GM21381 (cell line): ENCODE measurements around the gene TPCN1.

Experiments used
- ATAC-seq: cut with Tn5 transposase; IDR thresholded peaks from one replicate; pipeline ENCODE4 v1.9.1; 2021; ENCODE audit warnings: mild to moderate bottlenecking, moderate library complexity; ENCODE audit not compliant: unreplicated experiment

TPCN1 gene

DNA sequence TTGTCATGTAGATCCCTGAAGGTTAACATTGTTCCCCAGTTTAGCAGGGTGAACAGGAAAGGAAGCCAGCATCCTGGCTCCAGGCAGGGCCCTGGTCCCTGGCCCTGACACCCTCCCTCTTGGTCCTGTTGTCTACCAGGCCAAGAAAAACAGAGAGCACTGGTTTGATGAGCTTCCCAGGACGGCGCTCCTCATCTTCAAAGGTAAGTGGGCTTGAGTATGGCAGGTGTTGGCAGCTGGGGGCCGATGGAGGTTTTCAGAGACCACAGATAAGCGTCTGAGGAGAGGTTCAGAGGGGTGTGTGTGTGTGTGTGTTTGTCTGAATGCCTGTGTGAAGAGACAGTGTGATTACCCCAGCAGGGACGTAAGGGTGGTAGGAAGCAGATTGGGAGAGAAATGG lies 57.4 kb downstream of the TPCN1 start:
- ATAC-seq, result no peak

DNA sequence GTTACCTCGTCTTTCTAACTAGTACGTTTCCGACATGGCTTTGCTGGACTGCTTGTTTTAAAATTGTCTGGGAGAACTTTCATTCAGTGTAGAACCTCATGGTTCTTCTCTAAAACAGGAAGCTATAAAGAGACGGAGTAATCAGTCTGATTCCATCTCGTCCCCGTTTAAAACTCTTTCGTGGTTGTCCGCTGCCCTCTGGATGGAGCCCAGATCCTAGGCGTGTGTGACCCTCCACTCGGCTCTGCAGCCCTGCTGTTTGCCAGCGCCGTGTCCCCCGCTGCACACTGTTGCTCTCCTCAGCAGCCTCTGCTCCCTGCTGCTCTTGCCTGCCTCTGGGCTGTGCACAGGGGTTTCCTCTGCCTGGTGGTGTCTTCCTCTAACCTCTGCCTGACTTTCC lies 63.5 kb downstream of the TPCN1 start:
- no peak for ATAC-seq

DNA sequence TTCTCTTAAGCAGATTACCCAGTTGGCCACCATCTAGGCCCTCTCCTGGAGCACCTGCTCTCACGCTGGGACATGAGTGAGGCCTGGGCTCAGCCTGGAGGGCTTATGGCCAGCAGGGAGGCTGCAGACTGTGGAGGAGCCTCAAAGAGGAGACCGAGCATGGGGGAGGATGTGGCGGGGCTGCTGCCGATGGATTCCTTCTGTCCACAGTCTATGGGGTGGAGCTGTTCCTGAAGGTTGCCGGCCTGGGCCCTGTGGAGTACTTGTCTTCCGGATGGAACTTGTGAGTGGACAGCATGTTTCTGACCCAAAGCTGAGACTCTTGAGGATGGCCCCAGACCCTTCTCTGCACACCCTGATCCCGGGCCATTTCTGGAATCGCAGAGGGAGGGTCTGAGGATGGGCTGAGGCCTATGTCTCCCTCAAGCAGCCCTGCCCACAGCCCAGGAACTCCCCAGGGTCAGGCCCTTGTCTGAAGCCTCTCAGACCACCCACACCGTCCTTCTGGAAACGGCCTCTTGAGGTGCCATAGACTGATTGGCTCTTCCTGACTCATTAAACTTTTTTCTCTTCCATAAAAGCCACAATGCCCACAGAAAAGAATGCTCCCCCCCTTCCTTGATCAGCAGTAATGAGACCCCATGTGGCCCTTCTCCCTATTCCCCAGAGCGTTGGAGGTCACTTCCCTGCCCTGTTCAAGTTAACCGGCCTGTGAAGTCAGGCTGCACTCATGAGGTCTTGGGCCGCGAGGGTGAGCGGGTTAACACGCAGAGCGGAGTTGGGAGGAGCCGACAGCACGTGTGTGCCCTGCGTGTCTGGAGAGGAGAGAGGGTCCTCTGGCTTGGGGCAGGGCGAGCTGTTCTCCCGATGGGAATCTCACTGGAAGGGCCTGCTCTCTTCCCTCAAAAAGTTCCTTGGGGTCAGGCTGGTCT lies 64.7 kb downstream of the TPCN1 start:
- ATAC-seq, result no peak

DNA sequence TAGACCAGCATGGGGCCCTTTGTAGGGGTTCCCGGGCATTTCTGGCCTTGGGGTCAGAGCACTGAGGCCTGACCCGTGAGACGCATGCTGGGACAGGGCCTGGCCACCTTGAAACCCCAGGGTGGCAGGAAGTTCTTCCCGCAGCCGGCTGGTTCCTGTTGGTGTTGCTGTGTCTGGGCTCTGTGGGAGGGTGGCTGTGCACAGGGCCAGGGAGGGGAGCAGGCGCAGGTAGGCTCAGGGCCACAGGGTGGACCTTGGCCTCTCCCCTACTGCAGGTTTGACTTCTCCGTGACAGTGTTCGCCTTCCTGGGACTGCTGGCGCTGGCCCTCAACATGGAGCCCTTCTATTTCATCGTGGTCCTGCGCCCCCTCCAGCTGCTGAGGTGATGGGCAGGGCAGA lies 65.4 kb downstream of the TPCN1 start:
- no peak for ATAC-seq

DNA sequence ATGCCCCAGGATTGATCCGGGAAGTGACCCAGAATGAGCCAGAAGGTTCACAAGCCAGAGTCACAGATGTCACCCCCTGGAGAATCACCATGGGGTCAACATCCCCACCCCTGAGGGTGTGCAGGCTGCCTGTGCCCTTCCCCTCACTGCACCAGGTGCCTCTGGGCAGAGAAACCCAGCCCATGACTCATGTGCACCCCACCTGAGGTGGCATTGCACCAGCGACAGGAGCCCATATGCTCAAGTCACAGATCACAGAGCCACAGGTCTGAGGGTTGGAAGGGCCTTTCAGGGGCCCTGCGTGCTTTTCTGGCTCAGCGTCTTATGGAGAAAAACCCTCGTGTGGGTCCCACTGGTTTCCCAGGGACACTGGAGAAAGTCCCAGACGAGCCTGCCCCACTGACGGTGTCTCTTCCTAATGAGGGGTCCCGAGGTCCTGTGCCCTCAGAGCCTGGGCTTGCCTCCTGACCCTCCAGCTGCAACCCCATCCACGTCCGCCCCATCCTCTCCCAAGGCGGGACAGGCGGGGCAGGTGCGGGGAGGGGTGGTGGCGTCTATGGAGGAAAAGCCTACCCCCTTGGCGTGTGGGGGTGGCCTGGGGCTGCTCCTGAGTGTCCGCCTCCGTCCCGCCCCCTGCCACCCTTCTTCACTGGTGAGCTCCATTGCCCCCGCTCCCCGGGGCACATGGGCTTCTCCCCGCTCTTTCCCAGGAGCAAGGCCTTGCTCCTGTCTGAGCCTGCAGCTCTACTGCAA lies 66.1 kb downstream of the TPCN1 start:
- no peak for ATAC-seq

DNA sequence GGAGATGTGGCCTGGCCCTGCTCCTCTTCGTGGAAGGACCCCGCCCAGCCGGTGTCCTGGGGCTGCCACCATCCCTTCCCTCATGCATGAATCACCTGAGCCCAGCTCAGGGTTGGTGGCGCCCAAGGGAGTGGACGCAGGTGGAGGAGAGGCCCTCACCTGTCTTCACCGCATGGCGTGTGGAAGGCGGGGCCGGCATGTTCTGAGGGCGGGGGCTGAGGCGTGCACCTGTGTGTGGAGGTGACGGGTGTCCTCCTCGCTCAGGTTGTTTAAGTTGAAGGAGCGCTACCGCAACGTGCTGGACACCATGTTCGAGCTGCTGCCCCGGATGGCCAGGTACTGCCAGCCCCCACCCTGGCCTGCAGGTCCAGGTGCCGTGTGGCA lies 66.6 kb downstream of the TPCN1 start:
- ATAC-seq, result no peak

DNA sequence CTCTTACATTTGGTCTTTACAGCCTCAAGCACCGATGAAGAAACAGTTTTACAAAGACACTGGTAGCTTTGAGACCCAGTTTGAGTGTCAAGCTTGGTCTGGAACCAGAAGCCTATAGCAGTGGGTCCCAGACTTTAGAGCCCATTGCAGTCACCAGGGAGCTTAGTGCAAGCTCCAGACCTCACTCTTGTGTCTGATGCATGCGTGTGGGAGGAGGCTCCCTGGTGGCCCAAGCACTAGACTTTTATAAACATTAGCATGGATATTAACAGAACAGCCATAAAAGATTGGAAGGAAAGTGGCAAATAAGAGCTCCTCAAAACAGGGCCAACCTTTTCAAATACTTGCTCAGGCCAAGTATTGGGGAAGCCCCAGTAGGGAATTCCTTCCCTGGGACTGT lies 68.1 kb downstream of the TPCN1 start:
- ATAC-seq, result no peak

DNA sequence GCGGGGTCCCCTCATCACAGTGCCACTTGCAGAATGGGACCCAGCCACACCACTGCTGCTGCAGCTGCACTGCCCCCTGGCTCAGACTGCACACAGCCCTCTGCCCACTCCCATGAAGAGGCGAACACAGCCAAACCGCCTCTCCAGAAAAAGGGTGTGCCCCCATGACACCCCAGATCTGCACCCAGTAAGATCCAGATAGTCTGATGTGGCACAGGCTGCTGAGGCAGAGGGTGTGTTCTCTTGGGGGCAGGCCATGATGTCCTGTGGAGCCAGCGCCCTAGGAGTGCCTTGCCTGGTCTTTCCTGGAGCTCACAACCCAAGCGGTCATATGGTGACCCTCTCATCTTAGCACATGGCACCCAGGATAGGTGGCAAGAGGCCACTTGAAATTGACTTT lies 69.2 kb downstream of the TPCN1 start:
- no peak for ATAC-seq

DNA sequence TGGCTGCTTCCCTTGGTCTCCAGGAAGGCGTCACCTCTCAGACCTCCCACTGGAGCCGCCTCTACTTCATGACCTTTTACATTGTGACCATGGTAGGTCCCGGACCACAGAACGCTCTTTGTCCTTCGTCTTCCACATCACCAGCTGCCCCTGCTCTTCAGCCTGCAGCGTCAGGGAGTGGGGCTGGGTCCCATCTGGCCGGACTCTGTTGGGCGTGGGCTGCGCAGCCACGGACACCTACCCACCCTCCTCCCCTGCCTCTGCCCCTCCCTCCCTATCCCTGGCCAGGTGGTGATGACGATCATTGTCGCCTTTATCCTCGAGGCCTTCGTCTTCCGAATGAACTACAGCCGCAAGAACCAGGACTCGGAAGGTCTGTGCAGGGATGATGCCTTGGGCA lies 70.3 kb downstream of the TPCN1 start:
- ATAC-seq, result no peak

DNA sequence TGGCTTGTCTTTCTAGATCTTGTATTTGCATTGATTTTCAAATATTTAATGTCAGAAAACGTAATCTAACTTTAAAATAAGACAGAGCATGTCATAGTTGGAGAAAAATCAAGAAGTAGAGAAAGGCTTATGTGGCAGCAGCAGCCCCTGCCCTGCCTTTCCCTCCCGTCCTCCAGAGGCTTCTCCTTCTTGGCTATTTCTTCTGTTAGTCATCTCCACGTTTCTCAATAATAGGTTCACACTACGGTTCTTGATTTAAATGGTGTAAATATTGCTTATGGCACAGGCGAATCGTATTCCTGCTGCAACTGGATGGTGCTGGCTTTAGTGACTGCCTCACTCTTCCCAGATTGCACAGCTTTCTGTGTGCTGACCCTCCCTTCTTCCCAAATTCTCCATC lies 70.8 kb downstream of the TPCN1 start:
- no peak for ATAC-seq

DNA sequence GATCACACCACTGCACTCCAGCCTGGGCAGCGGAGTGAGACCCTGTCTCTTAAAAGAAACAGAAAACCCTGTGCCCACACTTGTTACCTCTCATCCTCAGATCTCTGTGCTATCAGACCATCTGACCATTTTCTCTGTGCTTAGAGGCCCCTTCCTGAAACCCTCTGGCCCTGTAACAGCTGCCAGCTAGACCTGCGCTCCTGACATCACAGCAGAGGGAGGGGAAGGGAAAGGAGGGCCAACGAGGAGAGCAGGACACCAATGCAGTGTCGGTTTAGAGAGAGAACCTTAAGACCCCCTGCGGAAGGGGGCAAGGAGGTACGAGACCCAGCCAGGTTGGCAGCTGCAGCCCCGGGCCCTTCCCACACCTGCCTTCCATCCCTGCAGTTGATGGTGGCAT lies 71.3 kb downstream of the TPCN1 start:
- ATAC-seq, result no peak

DNA sequence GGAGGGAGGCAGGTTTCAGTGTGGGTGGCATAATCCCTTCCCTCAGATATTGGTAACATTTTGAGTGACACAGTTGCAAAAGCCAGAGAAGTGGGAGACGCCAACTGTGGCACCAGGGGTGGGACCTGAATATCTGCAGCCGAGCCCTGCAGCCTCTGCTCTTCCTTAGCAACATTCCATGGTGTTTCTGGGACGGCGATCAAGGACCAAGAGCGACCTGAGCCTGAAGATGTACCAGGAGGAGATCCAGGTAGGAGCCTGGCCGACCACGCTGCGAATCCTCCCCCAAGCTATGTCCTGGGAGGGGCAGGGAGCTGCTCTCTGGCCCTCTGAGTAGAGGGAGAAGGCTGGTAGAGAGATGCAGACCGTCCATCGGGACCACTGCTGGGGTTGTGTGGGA lies 71.8 kb downstream of the TPCN1 start:
- ATAC-seq, result no peak

DNA sequence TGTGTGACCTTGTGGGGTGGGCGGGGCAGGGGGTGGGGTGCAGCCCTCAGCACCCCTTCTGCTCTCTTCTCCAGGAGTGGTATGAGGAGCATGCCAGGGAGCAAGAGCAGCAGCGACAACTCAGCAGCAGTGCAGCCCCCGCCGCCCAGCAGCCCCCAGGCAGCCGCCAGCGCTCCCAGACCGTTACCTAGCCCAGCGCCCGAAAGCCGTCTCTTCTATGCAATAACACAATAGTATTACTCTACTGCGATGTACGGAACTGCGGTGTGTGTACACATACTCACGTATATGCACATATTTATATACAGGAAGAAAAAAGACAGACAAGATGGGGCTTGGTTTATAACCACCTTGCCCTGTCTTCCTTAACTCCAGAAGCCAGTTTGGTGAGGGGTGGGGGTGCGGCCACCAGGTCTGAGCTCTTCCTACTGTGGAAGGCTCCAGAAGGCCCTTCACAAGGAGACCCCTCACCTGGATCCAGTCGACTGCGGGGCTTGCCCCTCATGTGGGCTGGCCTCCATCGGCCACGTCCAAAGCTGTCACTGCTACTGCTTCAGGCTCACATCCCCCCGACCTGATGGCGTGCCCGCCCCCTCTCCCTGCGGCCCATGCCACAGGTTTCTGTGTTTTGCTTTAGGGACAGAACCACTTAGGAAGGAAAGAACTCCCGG lies 74.8 kb downstream of the TPCN1 start:
- no peak for ATAC-seq

DNA sequence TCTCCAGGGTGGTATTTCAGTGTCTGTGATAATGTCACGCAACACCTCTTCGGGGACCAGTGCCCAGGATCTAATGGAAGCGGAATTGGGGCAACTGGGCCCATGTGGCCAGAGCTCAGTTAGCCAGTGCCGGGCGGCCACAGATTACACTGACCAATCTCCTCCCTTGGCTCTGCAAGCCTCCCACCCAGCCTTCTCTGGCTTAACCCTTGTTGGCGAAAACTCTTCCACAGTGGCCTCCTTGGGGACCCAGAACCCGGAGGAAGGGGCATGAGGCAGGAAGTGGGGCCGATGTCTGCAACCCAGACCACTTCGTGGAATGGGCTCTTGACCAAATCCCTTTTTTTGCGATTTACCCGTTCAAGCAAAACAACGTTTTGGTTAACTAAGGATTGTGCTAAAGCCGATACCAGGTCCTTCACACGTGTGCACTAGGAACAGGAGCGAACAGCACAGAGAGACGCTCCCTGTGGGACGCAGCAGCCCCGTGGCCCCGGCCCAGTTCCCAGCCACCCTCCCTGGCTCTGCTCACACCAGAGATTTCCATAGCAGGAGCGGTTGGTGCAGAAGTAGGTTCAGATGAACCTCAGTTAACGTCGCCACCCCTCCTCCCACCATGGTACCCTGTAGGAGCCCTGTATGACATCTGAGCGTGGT lies 75.4 kb downstream of the TPCN1 start:
- ATAC-seq, result no peak

DNA sequence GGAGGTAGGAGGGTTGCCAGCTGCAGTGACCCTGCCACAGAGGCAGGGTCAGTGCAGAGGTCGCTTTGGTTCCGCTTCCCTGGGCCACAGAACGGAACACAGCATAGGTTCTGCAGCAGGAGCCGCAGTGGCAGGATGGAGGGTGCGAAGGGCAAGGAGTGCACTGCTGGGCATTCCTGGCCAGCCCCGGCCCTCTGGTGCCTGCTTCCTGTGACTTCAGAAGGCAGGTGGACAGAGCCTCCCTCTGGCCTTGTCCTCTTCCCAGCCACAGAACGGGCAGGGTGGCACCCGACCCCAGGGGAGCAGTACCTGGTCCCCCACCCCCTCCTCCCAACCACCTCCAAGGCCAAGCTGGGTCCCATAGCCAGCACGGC lies 75.9 kb downstream of the TPCN1 start:
- no peak for ATAC-seq

DNA sequence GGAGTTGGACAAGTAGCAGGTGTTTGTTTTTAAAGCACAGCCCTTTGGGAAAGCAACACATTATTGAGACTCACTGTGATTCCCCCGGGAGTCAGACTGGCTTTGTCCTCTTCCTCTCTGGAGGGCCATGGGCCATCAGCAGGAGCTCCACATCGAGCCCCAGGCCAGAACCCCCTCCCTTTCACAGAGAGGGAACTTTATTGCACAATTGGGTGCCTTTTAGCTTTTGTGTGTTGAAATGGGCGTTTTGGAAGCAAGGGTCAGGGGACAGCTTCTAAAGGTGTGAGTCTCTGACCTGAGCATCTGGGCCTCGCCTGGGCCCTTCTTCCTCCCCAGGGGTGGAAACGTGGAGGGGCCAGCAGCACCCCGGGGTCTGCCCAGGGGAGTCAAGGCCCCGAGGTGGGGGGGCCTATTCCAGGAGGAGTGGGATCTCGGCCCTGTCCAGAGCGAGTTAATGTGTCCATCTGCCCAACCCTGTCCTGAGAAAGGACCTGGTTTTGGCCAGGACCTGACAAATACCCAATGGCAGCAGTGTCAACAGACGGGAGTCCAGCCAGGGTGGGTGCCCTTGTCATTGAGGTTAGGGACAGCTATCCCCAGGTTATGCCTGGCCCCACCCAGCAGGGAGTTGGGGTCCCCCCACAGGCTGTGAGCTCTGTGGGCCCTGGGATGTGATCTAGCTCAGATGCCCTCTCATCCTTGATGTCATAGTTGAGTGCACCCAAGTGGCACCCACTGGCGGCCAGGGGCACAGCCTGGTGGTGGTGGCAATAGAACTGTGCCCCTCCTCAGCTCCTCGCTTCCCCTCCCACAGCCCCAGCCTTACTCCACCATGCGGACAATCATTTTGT lies 76.6 kb downstream of the TPCN1 start:
- no peak for ATAC-seq

DNA sequence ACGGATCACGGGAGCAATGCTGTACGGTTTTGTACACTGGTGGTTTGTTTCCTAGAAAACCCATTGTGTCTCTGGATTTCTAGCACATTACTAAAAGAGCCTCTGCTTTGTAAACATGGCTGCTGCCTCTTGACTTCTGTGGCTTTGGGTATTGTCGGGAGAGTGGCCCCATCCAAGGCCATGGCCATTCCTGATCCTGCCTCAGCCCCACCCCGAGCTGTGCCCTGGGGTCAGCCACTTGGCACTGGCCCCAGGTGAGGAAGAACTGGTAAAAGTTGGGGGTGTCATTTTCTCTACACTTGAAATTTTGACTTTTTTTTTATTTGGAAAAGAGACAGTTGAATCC lies 77.2 kb downstream of the TPCN1 start:
- ATAC-seq, result no peak

DNA sequence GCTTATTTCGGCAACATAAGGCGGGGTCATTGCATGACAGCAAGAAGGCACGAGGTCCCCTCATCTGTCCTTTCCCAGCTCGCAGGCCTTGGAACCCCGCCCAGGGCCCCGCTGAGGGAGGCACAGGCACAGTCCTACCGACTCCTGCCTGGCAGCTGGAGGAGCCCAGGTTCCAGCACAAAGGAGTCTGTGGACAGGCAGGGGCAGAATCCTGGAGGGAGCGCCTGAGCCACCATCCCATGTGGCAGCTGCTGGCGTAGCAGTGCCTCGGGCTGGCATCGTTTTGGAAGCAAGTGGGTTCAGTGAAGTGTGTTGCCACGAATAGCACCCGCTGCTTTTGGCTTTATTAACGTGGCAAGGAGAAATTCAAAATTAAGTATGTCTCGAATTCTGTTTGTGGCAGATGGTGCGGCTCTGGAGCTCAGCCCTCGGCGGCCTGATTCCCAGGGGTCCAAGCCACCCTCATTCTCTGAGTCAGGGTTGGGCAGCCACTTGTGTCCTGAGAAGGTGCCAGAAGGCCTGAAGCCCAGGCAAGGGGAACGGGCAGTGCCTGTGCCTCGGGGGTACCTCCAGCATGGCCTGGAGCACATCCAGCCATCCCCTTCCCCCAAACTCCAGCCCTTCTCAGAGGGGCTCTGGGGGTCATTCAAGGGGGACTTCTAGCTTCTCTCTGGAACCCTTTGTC lies 77.7 kb downstream of the TPCN1 start:
- ATAC-seq, result no peak

DNA sequence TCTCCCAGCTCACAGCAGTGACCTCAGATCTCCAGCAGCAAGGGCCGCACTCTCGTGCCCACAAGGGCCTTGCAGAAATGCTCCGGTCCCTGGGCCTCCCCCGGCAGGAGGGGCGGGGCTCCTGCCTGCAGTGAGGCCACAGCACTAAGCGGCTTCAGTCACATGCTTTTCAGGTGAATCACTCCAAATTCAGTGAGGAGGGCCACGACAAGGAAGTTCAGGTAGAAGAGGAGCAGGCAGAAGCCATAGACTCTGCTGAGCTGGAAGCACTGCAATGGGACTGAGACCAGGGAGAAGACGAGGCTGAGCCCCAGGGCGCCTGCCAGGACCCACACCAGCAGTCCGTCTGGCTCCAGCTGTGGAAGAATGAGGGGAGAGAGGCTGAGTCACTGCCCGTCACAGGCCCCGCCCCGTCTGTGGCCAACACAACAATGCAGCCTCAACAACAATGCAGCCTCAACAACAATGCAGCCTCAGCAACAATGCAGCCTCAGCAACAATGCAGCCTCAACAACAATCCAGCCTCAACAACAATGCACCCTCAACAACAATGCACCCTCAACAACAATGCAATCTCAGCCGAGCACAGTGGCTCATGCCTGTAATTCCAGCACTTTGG lies 78.5 kb downstream of the TPCN1 start:
- no peak for ATAC-seq
